ENCODE measurements around the gene GPBP1. TPM values are rescaled to one million over a fixed set of nuclear protein-coding genes. Genes with fewer than 3 reads are reported as not detected.

GPBP1 gene
- total and polyA plus RNA-seq, 2 experiments from 2014 or later: 38.1 to 41.7 TPM

- H3K4me2 ChIP-seq (ENCODE audit: unreplicated experiment): peak overlapping the region; percentile 12
- TF ChIP-seq EZH2phosphoT487 (IDR thresholded peaks at IDR 0.05; ENCODE audit: insufficient read depth, low read depth) (no peak), EZH2 (IDR thresholded peaks at IDR 0.05; ENCODE audit: insufficient read depth, poor library complexity, severe bottlenecking) (no peak)
- no peak overlapping the region for H3K9ac ChIP-seq
- no peaks in the 10 kb centered on the region for H3K27me3 ChIP-seq (replicated peaks; ENCODE audit: insufficient read depth)
- peaks cover 6% of the 10 kb centered on the region; the same call in 1 of the 2 replicates for H3F3A ChIP-seq (ENCODE audit: insufficient read depth)
- H3K27ac ChIP-seq: no peak overlapping the region
- H4K20me1 ChIP-seq (ENCODE audit: insufficient read depth): no peaks in the 10 kb centered on the region
- WGBS, 2 experiments (ENCODE audit: low coverage in 1 of 2, low lambda C conversion rate in 2 of 2, missing lambda C conversion rate in 2 of 2): 68 to 75% methylated on average over 6 of the region's 6 CpGs
- in situ Hi-C loops (cut with MboI): loop anchor here (25.0 kb wide), 1 partner anchor 575 kb away; no protein-coding TSS in a partner anchor
- no peaks in the 10 kb centered on the region for H3K36me3 ChIP-seq (ENCODE audit: low read depth)
- H3K4me3 ChIP-seq: no peak overlapping the region
- DNase-seq: no peak
- H3K9me2 ChIP-seq (ENCODE audit: insufficient read depth): no peaks in the 10 kb centered on the region
- no peaks in the 10 kb centered on the region for H3K79me2 ChIP-seq (ENCODE audit: insufficient read depth)
- no peak overlapping the region for H2AFZ ChIP-seq
- no peaks in the 10 kb centered on the region for H3K9me3 ChIP-seq (ENCODE audit: low read depth)
- peaks cover 16% of the 10 kb centered on the region for H3K4me1 ChIP-seq (ENCODE audit: insufficient read depth)
Observed at GRCh38 chr5:57311921-57312735, 138.3 kb downstream of the GPBP1 start.

DNA sequence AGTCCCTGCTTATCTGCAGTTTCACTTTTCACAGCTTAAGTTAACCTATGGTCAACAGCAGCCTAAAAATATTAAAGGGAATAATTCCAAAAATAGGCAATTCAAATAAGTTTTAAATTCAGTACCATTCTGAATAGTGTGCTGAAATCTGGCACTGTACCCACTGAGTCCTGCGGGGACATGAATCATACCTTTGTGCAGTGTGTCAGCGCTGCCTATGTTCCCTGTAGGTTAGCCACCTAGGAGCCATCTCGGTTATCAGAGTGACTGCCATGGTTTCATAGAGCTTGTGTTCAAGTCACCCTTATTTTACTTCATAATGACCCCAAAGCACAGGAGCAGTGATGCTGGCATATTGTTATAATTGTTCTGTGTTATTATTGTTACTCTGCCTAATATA lies 139.9 kb downstream of the GPBP1 start:
- Histone ChIP-seq H3K27ac (no peak overlapping the region), H3F3A (ENCODE audit: insufficient read depth) (peaks cover 6% of the 10 kb centered on the region; the same call in 1 of the 2 replicates), H3K27me3 (replicated peaks; ENCODE audit: insufficient read depth) (no peaks in the 10 kb centered on the region), H3K4me2 (ENCODE audit: unreplicated experiment) (no peak overlapping the region), H2AFZ (no peak overlapping the region), H3K9me3 (ENCODE audit: low read depth) (no peaks in the 10 kb centered on the region), H3K79me2 (ENCODE audit: insufficient read depth) (no peaks in the 10 kb centered on the region), H3K4me3 (no peak overlapping the region), H3K9me2 (ENCODE audit: insufficient read depth) (no peaks in the 10 kb centered on the region), H3K9ac (no peak overlapping the region), H3K36me3 (ENCODE audit: low read depth) (no peaks in the 10 kb centered on the region), H4K20me1 (ENCODE audit: insufficient read depth) (no peaks in the 10 kb centered on the region), H3K4me1 (ENCODE audit: insufficient read depth) (peaks cover 16% of the 10 kb centered on the region)
- in situ Hi-C loops (cut with MboI): loop anchor here (25.0 kb wide), 1 partner anchor 574 kb away; no protein-coding TSS in a partner anchor
- no peak for TF ChIP-seq EZH2 (IDR thresholded peaks at IDR 0.05; ENCODE audit: insufficient read depth, poor library complexity, severe bottlenecking)
- no peak for TF ChIP-seq EZH2phosphoT487 (IDR thresholded peaks at IDR 0.05; ENCODE audit: insufficient read depth, low read depth)
- WGBS, 2 experiments (ENCODE audit: low coverage in 1 of 2, low lambda C conversion rate in 2 of 2, missing lambda C conversion rate in 2 of 2): 68 to 78% methylated on average over 3 of the region's 3 CpGs
- DNase-seq: peak; percentile 17

Small RNAs within 50 kb of the gene (small RNA-seq; reads per million reads assigned to genes)
- gene RF00019 (ENCODE audit: low read depth, low replicate concordance): not detected

Other genes with a start within 250 kb of the GPBP1 start
- gene MIER3, start 221.9 kb upstream of the GPBP1 start, total RNA-seq (2014; rRNA removed; shearing (Covaris generic)): 13.3 and 20.0 TPM in 2 replicates
- gene MIER3, start 221.9 kb upstream of the GPBP1 start, polyA plus RNA-seq (2016; fragmentation: Nextera tagmentation; extraction: Ambion mirVana): 5.3 and 5.8 TPM in 2 replicates

Measured in GM23248 (cell line).